ENCODE results near the gene TMEM126B. TPM values are rescaled to one million over a fixed set of nuclear protein-coding genes. Genes with fewer than 3 reads are reported as not detected.
"Not testable (repeated sequence)": the region's sequence is repeated elsewhere in the genome, so short reads cannot be mapped to it uniquely, and the experiment has no call there.

Gene TMEM126B
- total RNA-seq, 6 experiments from 2014 or later = 14.3 to 28.5 (median 22.3) TPM

- ATAC-seq = peak; percentile 100
- WGBS (ENCODE audit: insufficient coverage, low coverage, low lambda C conversion rate, missing lambda C conversion rate) = under 1% methylated on average over 25 of the region's 33 CpGs
- Histone ChIP-seq H3K9me3 (no peaks in the 10 kb centered on the region), H3K4me3 (peak within 1 kb of the TSS; percentile 50 to 71 (median 70)), H3K27me3 (no peaks in the 10 kb centered on the region), H3K27ac (peak within 1 kb of the TSS; percentile 12 to 65 (median 63)), H3K36me3 (no peaks in the 10 kb centered on the region), H3K4me1 (peaks cover 0 to 11% (median 3%) of the 10 kb centered on the region in 4 donors)
- intact Hi-C loops (cut with DNase I) = no loop called here
- TF ChIP-seq CTCF (IDR thresholded peaks at IDR 0.05) (no peak), POLR2A (IDR thresholded peaks at IDR 0.05) (peak; percentile 87)
- peak; percentile 92 to 94 (median 93) for DNase-seq
Measured at GRCh38 chr11:85647604-85648299, 19.4 kb downstream of the TMEM126B start, which contains the start of gene TMEM126A. TSS of gene TMEM126A (plus strand) at chr11:85647967. CDS start at chr11:85650256, 2,289 bp downstream.

GRCh38 chr11:85651118-85651517 is 22.7 kb downstream of the TMEM126B start:
- no peaks in the 10 kb centered on the region for H3K27me3 ChIP-seq
- 100% methylated on average over 1 of the region's 1 CpG for WGBS (ENCODE audit: insufficient coverage, low coverage, low lambda C conversion rate, missing lambda C conversion rate)

GRCh38 chr11:85652786-85653447 is 24.5 kb downstream of the TMEM126B start:
- no peak for TF ChIP-seq POLR2A (IDR thresholded peaks at IDR 0.05)
- intact Hi-C loops (cut with DNase I) = no loop called here
- Histone ChIP-seq H3K4me1 (peaks cover 0 to 11% (median 3%) of the 10 kb centered on the region in 4 donors), H3K27ac (no peak overlapping the region), H3K36me3 (peaks cover 0 to 16% (median 2%) of the 10 kb centered on the region in 4 donors), H3K27me3 (no peaks in the 10 kb centered on the region), H3K4me3 (no peak overlapping the region), H3K9me3 (no peaks in the 10 kb centered on the region)
- no peak for ATAC-seq
- no peak for DNase-seq
- WGBS (ENCODE audit: insufficient coverage, low coverage, low lambda C conversion rate, missing lambda C conversion rate) = 54% methylated on average over 3 of the region's 3 CpGs

More at GRCh38 chr11:85651118-85651517, 22.7 kb downstream of the TMEM126B start:
- no peak overlapping the region for H3K4me3 ChIP-seq
- ATAC-seq = no peak
- intact Hi-C loops (cut with DNase I) = no loop called here
- no peak for TF ChIP-seq POLR2A (IDR thresholded peaks at IDR 0.05)
- TF ChIP-seq CTCF (IDR thresholded peaks at IDR 0.05) = no peak
- peaks cover 0 to 11% (median 3%) of the 10 kb centered on the region in 4 donors for H3K4me1 ChIP-seq
- no peak for DNase-seq
- H3K36me3 ChIP-seq = peaks cover 0 to 4% (median under 1%) of the 10 kb centered on the region in 4 donors
- no peak overlapping the region for H3K27ac ChIP-seq
- no peaks in the 10 kb centered on the region for H3K9me3 ChIP-seq

GRCh38 chr11:85654343-85654742 is 25.9 kb downstream of the TMEM126B start:
- H3K27ac ChIP-seq; H3K4me1 ChIP-seq; DNase-seq; H3K4me3 ChIP-seq; H3K9me3 ChIP-seq; H3K27me3 ChIP-seq; intact Hi-C loops (cut with DNase I); ATAC-seq: not testable (repeated sequence)
- WGBS (ENCODE audit: insufficient coverage, low coverage, low lambda C conversion rate, missing lambda C conversion rate) = 85% methylated on average over 4 of the region's 4 CpGs
- H3K36me3 ChIP-seq = peaks cover 0 to 23% (median 3%) of the 10 kb centered on the region in 4 donors

- DNase-seq (no peak), ATAC-seq (no peak)
- H3K36me3 ChIP-seq = peaks cover 4 to 40% (median 4%) of the 10 kb centered on the region in 4 donors
- no peaks in the 10 kb centered on the region for H3K27me3 ChIP-seq
- H3K4me3 ChIP-seq = no peak overlapping the region
- H3K27ac ChIP-seq = no peak overlapping the region
- no peaks in the 10 kb centered on the region for H3K9me3 ChIP-seq
- peaks cover 0 to 26% (median 5%) of the 10 kb centered on the region in 4 donors for H3K4me1 ChIP-seq
- no peak for TF ChIP-seq CTCF (IDR thresholded peaks at IDR 0.05)
- intact Hi-C loops (cut with DNase I) = no loop called here
- WGBS (ENCODE audit: insufficient coverage, low coverage, low lambda C conversion rate, missing lambda C conversion rate) = 100% methylated on average over 1 of the region's 1 CpG
Measured at GRCh38 chr11:85656777-85657176, 28.4 kb downstream of the TMEM126B start.
